Islet precursor cell (in vitro differentiated cells): ENCODE results near the gene C16orf74.

Experiments
- DNase-seq: peaks from one replicate; pipeline ENCODE4 v3.0.0-alpha.2; 2018

Gene C16orf74

DNA sequence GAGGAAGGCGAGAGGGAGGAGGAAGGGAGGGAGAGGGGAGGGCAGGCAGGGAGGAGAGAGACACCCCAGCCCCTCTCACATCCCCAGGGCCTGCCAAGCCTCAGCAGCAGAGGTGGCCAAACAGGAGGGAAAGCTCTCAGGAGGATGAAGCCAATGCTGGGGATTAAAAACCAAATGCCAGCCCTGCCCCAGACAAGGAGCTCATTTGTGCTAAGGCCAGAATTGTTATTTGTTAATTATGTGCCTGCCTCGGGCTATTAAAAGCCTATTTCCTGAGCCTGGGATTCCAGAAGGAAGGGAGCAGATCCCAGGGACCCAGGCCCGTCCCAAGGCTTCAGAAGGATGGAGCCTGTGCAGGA is 34.2 kb downstream of the C16orf74 start:
- no peak for DNase-seq

DNA sequence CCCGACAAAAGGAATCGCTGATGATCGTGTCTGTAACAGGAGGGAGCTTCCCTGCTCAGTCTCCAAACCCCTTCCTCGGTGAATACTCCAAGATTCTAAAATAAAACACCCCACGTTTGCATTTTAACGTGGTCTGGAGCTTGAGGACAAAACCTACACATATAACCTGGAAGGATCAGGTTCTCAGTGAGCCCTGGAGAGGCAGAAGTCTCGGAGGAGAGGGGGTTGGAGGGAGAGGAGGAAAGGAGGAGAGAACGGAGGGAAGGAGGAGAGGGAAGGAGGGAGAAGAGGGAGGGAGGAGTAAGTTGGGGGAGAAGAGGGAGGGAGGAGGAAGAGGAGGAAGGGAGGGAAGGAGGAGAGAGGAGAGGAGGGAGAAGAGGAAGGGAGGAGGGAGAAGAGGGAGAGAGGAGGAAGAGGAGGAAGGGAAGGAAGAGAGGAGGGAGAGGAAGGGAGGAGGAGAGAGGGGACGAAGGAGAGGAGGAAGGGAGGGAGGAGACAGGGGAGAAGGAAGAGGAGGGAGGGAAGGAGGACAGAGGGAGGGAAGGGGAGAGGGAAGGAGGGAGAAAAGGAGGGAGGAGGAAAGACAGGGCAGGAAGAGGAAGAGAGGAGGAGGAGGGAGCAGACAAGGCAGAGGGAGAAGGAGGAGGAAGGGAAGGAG is 34.7 kb downstream of the C16orf74 start:
- no peak for DNase-seq

DNA sequence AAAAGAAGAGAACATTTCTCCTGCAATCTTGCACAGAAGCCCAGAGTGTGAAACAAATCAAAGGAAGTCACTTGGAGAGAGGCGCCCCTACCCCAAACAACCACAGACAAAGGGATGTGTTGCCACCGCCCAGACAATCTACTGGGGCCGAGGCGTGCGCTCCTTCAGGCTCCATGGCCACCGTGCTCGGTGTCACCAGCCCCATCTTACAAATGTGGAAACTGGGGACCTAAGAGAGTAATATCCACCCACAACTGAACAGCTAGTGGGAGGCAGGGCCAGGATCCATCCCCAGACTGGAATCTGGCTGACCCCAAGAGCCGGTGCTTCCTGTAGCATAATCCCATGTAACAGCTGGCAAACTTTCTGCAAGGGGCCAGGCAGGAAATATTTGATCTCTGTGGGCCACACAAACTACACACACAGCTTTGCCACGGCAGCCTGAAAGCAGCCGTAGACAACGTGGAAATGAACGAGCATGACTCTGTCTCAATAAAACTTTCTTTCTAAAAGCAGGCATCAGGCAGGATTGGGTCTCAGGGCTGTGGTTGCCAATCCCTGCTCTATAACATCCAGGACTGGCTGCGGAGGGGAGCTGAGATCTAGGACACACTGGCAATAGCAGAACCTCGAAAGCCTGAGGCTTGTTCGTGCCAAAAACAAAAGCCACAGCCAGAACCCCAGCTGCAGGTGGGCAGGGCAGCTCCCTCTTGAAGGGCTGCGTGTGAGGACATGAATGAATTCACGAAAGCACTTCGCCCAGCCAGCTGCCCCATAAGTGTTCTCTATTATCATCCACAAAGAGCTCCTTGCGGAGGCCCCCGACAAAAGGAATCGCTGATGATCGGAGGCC is 35.5 kb downstream of the C16orf74 start:
- DNase-seq: no peak

DNA sequence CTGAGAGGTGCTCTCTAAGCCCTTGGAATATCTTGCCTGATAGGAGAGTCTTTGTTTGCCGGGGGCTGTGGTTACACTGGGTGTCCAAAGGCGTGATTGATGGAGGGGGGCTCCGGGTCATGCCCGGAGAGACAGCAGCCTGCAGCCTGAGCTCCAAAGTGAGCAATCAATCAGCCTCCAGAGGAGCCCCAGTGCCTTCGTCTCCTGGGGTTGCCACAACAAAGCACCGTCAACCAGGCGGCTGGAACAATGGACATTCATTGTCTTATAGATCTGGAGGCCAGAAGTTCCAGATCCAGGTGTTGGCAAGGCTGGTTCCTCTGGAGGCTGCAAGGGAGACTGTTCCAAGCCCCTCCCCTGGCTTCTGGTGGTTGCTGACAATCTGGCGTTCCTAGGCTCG is 38.1 kb downstream of the C16orf74 start:
- no peak for DNase-seq

DNA sequence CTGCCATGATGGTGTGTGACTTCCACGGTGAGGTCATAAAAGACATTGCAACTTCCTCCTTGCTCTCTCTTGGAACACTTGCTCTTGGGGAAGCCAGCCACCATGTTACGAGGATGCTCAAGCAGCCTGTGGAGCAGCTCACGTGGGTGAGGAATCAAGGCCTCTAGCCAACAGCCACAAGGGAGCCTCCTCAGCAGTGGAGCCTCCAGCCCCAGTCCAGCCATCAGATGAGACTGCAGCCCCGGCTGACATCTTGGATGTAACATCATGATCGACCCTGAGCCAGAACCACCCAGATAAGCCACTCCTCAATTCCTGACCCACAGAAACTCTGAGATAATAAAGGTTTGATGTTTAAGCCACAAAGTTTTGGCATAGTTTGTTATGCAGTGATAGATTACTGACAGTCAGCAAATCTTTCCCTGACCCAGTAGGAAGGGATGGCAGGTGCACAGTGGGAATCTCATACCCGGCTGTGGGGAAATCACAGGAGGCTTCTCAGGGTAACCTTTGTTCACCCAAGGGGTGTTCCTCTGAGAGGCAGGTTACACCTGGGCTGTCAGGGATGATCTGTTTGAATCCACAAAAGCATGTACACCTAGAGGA is 38.8 kb downstream of the C16orf74 start:
- no peak for DNase-seq

DNA sequence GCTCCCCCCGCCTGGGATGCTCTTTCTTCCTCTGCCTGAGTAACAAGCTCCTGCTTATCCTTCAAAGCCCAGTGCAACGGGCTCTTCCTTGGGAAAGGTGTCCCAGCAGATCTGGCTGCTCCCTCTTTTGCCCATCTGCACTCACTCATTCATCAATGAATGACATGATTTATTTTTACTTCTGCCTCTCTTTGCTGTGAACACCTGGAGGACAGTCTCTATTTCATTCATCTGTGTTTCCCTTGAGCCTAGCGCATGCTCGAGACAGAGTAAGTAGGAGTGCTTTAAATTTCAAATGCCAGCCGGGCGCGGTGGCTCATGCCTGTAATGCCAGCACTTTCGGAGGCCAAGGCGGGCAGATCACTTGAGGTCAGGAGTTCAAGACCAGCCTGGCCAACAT is 40.2 kb downstream of the C16orf74 start:
- DNase-seq: no peak

DNA sequence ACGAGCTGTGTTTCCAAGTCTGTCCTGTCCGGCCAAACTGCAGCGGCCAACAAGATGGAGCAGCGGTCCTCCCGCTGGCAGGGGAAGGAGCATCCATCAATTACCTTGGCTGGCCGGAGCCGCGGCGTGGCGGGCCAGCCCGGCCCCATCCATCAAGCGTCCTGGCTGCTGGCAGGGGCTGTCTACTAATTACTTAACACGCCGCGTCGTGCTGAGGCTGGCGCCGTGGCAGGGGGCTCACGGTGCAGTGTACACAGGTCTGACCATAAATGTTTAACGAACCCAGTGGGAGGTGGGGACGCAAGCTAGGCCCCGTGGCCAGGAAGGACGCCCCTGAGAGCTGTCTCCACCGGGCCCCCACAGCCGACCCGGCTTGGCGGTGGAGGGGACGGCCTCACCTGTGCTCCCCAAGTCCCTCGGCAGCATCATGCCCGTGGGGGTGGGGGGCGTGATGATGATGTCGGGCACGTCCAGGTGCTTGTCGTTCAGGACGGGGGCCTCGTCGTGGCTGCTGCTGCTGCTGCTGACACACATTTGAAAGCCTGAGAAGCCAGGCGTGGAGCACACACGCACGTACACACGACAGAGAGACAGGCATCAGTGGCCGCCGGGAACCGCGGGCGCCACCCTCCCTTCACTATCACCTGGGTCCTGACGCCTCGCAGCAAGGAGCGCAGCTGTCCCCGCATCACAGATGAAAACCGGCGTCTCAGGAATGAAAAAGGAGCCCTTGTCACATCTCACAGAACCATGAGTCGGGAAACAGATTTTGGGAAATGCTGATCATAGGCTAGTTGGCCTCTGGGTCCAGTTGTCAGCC is 40.9 kb downstream of the C16orf74 start:
- DNase-seq: no peak

DNA sequence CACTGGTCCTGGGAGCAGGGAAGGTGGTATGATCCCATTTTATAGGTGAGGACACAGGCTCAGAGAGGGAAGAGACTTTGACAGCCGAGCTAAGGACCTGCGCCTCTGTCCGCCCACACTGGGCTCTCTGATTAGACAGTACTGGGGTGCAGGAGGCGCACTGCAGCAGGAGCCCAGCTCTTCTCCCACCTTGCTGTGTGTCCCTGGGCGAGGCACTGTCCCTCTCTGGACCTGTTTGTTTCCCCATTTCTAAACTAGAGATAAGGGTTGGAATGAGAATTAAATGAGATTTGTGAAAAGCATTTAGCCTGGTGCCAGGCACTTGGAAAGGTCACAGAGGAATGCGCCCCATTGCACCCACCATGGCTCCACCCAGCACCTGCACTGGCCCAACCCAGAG is 42.6 kb downstream of the C16orf74 start:
- no peak for DNase-seq

DNA sequence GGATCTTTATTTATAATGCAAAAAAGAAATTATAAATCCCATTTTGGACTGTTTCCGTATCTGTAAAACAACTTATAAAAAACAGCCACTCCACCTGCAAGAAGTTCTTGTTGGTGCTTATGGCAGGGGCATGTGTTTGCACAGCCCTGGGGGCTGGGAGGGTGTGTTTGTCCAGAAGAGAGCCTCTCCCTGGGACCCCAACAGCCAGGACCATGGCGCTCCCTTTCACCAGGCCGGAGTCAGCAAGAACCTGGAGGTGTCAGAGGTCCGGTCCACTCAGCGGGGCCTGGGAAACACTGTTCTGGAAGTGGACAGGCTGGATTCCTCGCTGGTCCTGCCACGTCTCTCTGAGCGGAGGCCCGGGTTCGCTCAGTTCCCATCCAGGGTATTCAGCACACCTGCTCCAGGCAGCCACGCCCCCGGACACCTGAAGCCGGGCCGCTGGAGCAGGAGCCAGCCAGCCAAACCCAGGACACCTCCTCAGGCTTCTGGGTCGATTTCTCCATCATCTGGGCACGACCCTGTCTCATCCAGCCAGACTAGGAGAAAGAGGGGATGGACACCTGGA is 43.3 kb downstream of the C16orf74 start:
- DNase-seq: no peak

DNA sequence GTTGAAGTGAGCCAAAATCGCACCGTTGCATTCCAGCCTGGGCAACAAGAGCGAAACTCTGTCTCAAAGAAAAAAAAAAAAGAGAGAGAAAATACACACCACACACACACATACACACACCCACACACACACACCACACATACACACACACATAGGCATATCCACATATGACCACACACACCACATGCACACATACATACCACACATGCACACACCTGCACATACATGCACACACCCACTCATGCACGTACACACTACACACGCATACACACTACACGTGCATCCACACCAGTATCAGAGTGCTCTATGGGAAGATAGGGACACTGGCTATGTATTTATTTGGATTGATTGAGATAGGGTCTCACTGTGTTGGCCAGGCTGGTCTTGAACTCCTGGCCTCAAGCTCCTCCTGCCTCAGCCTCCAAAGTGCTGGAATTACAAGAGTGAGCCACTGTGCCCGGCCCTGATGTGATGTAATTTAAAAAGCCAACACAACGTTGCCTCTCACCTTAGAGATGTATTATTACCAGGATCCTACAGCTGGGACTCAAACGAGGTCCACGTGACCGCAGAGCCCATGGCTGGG is 44.4 kb downstream of the C16orf74 start:
- no peak for DNase-seq

DNA sequence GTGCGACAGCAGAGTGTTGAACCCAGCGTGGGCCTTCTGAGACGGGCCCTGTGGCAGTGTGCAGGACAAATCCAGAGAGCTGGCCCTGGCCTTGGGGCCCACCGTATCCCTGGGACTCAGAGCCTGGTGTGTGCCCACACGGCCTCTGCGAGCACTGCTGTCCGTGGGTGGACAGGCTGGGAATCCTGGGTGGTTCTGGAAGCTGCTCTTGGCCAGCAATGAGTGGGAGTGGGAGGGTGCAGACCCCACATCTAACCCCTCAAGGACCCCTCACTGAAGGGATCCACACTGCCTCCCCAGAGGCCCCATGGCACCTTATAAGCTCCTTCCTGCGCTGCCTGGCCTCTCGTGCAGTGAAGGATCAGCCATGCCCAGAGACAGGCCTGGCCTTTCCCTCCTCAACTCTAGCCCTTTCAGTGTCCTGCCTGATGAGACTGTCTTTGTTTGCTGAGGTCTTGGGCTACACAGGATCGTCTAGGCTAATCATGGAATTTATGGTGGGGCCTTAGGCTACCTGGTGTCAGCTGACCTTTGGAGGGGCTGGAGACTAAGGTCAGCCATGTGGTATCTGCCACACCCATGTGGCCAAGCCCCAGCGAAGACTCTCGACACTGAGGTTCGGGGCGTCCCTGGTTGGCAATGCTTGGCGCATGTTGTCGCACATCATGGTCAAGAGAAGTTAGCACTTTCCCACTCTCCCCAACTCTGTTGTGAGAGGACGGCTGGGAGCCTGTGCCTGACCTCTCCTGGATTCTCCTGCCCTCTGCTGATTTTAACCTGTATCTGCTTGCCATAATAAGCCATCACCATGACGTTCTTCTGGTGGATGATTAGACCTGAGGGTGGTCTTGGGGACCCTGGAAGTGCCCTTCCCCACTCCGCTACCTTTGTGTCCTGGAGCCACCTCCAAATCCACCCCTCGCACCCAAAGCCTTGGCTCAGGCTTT is 45.7 kb downstream of the C16orf74 start:
- no peak for DNase-seq

DNA sequence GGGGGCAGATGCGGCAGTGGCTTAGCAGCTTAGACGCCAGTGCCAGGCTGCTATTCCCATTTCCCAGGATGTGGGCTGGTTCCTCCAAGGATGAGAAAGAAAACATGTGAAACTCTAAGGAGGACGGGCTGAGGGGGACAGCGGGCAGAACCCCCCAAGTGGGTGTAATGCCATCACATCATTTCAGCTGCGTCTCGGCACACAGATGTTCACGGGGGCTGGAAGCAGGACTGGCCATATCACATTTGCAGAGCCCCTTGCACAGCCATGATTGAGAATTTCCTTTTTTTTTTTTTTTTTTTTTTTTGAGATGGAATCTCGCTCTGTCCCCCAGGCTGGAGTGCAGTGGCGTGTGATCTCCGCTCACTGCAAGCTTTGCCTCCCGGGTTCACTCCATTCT is 46.9 kb downstream of the C16orf74 start:
- no peak for DNase-seq

DNA sequence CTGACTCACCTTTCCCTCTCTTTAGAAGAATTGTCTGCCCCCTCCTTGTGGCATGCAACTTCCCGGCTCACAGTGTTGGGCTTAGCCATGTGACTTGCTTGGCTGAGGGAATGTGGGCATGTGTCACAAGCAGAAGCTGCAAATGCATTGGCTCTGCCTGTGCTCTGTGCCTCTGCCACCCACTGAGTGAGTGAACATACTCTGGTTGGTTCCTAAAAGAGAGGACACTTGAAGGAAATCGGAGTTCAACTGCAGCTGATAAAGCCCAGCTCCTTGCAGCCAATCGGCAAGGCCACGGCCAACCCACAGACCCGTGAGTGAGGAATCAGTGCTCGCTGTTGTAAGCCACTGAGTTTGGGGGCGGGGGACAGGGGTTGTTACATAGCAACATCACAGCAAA is 51.3 kb downstream of the C16orf74 start:
- no peak for DNase-seq

DNA sequence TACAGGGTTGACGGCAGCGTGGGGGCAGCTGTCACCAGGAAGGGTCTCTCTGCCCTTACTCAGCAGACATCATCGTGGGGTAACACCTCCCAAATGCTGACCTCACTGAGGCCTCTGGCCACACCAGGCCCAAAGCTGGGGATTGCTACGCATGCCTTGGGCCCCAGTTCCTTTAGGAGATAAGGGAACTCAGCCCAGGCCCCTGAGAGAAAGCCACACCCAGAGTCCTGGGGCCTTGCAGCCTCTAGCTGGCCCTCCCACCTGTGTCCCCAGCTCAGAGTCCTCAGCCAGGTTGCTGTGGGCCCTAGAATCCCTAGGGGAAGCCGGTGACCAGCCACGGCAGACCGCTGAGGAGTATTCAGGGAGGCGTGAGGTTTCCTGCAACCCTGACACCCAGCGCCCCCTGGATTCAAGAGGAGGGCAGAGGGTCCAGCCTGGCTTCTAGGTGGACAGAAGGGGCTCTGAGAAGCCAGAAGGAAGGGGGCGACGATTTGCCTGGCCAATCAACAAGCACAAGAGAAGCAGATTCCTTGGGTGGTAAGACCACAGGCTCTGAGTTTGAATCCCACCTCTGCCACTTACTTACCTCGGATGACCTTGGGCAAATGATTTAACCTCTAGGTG is 51.8 kb downstream of the C16orf74 start:
- no peak for DNase-seq

DNA sequence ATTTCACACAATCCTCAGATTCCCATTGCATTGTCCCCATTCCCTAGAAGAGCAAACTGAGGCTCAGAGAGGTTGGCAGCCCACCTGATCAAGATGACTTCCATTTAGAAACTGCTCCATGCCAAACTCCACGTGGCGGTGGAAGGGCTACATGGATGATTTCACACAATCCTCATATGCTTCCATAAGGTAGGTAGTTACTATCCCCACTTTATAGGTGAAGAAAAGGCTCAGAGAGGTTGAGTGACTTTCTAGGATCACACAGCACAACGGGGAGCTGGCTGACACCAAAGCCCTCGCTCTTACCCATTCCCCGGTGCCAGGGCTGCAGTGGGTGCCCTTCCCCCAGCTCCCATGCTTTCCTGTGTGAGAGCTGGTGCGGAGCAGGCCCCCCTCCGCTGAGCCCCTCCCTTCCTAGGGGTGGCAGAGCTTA is 52.4 kb downstream of the C16orf74 start:
- no peak for DNase-seq

DNA sequence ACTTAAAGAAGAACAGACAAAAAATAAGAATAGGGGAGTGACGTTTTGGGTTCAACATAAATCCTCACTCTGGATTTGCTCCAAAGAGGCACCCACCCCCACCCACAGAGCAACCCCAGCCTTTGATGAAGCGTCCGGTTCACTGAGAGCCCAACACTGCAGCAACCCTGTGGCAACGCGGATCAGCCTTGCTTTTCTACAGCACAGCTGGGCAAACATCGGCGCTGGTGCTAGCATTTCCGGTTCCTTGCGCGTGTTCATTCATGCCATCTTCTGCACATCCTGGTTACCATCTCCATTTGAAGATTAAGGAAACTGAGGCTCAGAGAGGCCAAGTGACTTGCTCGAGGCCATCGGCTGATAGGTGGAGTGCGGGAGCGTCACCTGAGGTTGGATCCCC is 53.5 kb downstream of the C16orf74 start:
- DNase-seq: no peak

DNA sequence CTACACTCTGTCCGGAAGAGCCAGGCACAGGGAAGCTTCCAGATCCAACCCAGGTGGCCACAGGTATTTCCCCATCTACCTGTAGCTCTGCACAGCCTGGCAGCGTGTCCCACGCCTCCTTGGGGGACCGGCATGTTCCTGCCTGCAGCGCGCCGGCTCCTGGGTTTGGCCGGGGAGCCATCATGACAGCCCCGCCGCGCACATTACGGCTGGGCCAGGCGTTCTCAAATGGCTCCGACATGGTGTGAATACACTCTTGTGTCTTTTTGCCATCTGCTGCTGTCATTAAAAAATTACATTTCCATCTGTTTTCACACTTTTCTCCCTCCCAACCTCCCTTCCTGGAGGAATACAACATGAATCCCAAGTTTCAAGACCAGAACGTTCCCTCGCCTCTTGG is 54.1 kb downstream of the C16orf74 start:
- DNase-seq: no peak

DNA sequence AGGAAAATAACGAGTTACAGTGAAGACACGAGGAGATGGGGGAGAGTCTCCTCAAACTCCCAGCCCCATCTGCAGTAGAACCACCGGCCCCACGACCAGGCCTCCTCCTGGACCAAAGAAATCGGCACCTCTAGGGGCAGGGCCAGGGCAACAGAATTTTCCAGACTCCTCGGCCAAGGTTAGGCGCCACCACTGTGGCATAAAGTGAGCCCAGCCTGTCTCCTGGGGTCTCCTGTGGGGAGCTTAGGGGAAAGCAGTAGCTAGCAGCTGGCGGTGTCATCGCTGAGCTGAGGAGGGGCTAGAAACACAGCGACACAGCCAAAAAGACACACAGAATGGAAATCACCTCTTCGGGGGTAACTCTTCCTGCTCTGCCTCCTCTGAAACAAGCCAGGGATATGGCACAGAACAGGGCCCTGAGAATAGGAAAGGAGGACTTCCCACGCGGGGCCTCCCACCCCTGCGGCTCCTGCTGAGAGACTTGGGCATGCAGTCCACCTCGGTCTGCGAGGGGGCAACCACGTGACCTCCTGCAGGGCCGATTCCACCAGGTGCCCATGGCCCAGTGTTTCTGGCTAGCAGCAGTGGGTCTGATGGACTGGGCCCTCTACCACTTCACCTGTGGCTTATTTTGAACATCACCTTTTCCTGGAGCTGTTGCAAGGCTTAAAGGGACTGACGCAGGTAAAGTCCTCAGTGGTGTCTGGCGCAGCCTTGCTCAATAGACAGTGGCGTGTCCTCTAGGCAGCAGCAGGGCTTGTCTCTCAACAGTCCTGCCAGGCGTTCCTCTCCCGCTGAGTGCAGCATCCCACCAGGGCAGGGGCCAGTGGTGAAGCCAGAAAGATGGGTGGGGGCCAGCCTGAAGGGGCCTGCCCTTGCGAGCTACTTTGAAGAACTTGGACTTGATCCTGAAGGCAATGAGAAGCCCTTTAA is 55.4 kb downstream of the C16orf74 start:
- no peak for DNase-seq

DNA sequence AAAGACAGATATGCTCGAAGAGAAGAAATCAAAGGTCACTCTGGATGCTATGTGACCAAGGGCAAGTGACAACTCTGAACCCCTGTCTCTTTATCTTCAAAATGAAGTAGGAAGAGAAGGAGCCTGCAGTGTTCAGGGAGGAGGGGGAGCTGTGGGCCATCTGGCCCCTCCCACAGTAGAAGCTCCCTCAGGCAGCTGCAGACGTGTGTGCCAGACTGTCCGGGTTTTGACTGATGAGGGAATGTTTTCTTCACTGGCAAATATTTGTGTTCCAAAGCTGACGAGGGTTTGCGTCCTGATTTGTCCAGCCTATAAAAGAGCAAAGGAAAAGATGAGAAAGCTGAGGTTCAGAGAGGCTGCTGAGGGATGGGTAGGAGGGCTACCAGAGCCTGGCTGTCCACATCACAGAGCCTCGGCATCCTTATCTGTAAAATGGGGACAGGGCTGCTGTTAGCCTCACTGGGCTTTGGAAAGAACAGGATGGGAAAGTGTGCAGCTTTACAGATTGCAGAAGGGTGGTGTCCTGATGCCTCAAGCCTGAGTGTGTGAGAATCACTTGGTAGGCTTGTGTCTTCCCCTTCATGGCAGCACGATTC is 60.3 kb downstream of the C16orf74 start:
- no peak for DNase-seq
